ENCODE results near the gene RAPH1.
"Not testable (repeated sequence)": the region's sequence is repeated elsewhere in the genome, so short reads cannot be mapped to it uniquely, and the experiment has no call there.

RAPH1 gene

DNA sequence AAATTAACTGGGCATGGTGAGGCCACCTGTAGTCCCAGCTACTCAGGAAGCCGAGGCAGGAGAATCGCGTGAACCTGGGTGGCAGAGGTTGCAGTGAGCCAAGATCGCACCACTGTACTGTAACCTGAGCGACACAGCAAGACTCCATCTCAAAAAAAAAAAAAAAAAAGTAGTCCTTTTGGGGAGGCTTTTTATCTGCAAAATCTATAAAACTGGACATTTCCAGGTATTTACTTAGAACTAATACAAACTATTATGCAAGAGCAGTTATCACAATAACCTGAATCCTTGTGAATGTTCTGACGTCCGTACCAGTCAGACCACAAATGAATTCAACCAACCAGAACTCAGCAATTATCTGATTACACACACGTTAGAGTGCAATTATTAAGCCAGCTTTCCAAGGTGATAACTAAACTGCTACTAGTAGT lies 8.8 kb upstream of the RAPH1 start:
- no peak for DNase-seq

DNA sequence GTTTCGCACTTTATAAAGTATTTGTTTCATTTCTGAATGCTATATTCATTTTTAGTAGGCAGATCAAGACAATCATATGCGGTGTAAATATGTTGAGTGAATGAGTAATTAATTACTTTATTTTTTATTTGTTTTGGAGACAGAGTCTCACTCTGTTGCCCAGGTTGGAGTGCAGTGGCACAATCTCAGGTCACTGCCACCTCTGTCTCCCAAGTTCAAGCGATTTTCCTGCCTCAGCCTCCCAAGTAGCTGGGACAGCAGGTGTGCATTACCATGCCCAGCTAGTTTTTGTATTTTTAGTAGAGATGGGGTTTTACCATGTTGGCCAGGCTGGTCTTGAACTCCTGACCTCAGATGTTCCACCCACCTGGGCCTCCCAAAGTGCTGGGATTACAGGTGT lies 5.5 kb upstream of the RAPH1 start:
- DNase-seq = not testable (repeated sequence)

DNA sequence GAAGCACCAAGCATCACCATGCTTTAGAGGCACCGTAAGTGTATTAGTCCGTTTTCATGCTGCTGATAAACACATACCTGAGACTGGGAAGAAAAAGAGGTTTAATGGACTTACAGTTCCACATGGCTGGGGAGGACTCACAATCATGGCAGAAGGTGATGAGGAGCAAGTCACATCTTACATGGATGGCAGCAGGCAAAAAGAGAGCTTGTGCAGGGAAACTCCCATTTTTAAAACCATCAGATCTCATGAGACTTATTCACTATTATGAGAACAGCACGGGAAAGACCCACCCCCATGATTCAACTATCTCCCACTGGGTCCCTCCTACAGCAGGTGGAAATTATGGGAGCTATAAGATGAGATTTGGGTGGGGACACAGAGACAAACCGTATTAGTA lies 3.1 kb upstream of the RAPH1 start:
- DNase-seq = not testable (repeated sequence)

DNA sequence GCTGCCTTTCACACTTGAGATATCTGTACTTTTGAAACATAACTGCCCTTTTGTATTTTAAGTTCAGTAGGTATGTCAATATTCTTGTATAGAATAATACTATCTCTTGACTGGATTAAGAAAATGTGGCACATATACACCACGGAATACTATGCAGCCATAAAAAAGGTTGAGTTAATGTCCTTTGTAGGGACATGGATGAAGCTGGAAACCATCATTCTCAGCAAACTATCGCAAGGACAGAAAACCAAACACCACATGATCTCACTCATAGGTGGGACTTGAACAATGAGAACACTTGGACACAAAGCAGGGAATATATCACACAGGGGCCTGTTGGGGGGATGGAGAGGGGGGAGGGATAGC lies 1.5 kb upstream of the RAPH1 start:
- not testable (repeated sequence) for DNase-seq

DNA sequence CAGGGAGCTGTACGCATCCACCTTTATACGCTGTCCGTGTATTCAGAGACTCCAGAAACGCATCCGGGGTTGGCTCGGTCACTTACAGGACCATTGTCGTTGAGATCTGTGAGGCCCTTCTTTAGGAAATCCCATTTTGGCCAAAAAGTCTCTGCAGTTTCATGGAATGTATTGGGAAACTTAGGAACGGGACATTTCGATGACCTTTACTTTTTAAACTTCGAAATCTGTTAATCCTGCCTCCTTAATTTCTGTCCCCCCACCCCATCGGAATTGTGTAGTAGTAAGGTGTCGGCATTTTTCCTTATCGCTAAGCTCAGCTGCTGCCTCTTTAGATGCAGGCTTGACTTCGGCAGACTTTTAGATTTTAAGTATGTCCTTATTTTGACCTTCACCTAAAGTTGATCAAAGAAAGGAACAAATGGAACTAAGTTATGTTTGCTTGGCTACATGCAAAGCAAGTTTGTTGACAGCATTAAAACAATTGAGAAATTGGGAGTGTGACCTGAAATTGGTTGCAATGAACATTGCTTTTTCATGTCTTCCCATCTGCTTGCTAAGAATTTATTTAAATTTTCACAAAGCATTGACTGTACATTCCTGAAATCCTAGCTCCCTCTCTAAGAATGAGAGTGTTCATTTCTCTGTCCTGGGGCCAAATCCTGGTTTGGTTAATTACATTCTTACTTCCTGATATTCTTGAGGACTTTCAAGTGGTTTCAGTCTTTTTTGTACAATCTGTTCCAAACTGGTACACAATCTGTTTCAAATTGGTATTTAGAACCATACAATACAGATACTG lies 884 bp upstream of the RAPH1 start:
- DNase-seq = no peak

DNA sequence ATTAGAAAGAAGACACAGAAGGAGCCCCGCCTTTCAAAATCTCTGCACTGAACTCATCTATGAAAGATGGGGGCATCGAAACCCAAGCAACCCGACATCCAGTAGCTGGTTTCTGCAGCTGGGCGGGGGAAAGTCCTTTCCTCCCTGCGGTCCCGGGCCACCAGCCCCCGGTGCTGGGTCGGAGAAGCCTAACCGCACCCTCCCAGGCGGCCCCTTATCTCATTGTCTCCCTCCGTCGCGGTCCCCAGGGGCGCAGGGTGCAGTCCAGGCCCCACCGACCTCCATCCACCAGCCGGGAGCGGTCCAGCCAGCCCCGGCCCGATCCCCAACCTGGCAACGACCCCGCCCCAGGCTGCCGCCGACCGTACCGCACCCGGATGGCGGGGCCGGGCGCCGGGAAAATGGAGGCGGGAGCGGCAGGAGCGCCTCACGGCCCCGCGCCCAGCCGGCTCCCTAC lies 452 bp downstream of the RAPH1 start:
- DNase-seq = no peak

DNA sequence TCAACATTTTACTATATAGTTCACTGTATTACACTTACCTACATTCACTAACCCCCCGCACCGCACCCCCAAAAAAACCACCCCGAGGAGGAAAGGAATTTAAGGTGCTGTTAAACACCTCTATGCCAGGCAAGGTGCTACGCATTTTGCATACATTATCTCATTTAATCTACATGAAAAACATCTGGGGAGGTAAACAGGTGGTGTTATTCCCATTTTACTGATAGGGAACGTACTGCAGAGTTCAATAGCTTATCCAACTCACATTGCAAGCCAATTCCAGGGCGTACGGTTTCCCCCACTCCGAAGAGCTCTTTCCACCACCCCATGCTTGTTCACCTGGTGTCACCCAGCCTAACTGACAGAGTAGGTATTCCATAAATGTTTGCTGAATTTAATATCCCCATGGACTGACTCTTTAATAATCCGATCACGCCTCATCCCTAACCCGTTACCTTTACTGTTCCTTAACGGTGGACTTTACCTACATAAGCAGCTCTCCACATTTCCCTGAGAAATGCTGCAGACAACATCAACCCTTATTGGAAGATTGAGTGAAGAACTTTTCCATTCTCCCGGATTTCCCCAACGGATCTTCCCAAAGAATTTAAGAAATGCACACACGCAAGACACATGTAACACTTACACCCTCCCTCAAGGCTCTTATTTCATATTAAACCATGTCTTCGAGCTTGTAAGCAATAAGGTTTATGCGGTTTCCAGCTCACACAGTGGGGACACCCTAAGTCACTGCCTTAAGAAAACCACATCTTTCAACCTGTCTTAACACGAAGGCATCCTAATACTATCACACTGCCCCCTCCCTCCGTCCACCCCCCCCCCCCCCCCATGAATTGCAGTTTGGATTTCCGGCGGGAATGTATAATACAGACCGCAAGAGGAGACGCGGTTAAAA lies 1.2 kb downstream of the RAPH1 start:
- DNase-seq = no peak

DNA sequence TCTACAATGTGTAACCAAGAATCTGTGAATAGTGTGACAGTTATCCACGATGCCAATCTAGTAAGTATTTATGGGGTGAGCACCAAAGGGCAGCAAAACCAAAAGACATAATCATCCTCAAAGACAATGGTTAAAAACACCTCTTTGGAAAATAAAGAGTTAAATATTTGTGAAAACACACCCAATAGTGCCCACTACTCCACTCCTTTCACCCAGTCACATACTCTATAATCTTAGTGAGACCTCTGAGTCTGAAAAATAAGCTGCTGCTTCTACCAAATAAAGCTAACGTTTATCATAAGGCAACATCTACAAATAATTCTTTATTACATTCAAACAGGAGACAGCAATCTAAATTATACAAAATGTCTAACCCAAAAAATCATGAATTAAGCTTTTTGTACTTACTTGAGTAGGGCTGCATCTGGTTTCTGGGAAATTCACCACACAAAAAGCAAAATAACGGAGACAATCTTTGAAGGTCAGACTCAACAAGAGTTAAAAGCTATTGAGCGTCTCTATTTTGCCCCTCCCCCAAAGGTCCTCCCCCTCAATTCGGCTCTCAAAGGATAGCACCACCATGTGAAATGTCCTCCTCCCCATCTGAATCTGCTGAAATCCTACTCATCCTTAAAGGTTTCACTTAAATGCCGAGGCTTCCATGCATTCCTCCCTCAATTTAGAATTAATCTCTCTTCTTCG lies 2.0 kb downstream of the RAPH1 start:
- DNase-seq = no peak

DNA sequence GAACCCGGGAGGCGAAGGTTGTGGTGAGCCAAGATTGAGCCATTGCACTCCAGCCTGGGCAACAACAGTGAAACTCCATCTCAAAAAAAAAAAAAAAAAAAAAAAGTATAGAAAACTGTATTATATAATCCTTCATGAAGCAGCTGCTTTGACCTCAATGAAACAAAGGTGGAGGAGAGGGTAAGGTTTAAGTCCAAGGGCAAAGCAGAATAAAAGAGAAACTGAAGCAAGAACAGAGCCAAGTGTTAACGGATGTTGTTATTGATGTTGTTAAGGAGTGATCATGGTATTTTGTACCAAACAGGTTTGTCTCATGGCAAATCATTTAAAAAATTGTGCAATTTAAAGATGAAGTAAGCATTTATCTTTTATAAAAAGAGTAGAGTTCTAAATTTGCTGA lies 7.4 kb downstream of the RAPH1 start:
- DNase-seq = no peak

DNA sequence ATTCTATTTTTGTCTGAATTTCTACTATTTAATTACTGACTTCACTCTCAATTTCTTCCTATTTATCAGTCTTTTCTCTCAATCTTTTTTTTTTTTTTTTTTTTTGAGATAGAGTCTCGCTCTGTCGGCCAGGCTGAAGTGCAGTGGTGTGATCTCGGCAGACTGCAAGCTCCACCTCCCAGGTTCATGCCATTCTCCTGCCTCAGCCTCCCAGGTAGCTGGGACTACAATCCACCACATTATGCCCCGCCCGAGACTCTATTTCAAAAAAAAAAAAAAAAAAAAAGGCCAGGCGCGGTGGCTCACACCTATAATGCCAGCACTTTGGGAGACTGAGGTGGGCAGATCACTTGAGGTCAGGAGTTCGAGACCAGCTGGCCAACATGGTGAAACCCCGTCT lies 21.8 kb downstream of the RAPH1 start:
- DNase-seq = not testable (repeated sequence)

DNA sequence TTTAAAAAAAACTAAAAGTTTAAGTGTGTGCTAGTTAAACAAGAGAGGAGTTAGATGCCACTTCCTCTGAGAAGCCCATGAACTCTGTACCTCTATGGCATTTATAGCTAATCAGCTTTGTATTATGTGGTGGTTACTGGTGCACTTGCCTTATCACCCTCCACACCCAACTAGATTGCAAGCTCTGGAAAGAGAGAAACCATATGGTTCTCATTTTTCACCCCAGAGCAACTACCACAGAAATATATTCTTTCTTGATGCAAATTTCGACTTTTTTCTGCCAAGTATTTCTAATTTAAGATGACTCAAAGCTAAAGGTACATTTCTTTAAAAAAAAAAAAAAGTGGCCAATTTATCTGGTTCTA lies 24.2 kb downstream of the RAPH1 start:
- DNase-seq = no peak

DNA sequence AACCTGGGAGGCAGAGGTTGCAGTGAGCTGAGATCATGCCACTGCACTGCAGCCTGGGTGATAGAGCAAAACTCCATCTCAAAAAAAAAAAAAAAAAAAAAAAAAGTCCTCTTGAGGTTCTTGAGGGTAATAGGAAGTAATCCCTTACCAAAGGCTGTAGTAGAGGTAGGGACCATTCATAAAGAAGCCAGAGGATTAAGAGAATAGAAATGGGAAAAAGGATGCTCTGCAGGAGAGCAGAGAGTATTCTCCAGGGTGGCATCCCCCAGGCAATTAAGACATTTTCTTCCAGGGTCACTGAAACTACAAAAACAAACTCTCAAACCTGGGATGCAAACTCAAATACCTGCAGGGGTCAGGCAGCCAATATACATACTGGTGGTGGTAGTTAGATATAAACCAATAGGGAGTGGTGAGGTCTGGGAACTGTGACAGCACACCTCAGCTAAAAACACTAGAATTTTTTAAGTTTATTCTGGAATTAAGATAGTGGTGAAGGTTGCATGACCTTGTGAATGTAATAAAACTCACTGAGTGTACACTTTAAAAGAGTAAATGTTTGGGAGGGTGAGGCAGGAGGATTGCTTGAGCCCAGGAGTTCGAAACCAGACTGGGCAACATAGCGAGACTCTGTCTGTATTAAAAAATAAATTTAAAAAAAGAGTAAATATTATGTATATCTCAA lies 24.7 kb downstream of the RAPH1 start:
- DNase-seq = no peak

DNA sequence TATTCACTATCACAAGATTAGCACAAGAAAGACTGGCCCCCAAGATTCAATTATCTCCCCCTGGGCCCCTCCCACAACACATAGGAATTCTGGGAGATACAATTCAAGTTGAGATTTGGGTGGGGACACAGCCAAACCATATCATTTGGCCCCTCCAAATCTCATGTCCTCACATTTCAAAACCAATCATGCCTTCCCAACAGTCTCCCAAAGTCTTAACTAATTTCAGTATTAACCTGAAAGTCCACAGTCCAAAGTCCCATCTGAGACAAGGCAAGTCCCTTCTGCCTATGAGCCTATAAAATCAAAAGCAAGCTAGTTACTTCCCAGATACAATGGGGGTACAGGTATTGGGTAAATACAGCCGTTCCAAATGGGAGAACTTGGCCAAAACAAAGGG lies 31.6 kb downstream of the RAPH1 start:
- not testable (repeated sequence) for DNase-seq

DNA sequence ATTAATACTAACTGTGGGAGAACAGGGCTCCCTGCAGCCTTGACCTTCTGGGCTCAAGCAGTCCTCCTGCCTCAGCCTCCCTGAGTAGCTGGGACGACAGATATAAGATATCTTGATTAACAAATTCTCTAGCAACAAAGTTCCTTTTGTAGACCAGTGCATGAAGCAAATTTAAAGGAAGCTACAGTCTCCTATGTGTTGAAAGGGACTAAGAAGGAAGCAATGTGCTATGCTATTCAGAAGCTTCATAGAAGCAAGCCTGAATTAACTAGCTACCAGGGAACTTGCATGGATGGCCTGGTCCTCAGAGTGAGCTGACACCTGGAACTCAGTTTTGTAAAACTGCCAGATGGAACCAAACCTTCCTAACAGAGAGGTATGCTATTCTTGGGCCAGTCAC lies 33.2 kb downstream of the RAPH1 start:
- no peak for DNase-seq

DNA sequence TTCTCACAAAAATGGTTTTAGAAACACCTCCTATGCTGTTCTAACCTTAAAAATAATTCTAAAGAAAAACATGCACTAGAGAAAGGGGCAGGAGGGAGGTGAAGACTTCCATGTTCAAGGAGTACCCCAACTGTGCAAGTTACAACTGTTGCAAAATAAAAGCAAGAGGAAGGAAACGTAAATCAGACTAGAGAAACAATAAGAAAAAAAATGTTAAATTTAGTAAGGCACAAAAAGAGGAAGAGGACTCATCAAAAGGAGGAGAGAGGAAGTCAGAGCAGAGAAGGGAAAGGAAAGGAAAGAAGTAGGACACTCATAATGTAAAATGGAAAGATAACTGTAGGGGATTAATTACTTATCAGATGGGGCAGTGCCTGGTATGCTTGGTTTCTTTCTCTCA lies 34.1 kb downstream of the RAPH1 start:
- DNase-seq = no peak

DNA sequence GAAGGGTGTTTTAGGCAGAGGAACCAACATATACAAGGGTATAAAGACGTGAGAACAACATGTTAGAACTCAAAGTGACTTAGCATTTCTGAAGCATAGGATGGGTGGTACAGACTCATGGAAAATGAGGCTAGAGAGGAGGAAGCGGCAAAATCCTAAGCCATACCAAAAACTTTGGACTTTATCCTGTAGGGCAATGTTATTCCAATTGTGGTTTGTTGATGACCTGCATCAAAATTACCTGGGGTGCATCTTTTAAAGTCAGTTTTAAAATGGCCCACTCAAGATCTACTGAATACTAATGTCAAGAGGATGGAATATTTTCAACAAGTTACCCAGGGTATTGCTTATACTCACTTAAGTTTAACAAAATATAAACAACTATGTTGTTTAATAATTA lies 34.8 kb downstream of the RAPH1 start:
- DNase-seq = no peak

DNA sequence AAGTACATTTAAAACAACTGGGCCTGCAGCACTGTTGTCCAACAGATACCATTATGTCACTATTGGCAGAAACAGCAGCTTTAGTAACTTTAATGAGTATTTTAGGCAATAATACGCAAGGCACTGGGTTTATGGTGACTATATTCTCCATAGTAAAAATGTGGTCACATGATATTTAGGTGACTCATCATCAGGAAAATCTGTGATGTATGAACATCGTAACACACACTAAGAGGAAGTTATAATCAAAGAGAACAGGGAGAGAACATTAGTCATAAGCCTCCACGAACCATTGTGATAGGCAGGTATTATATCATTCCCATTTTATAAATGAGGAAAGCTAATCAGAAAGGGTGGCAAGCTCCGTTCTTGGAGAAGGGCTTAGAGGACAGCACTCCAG lies 36.9 kb downstream of the RAPH1 start:
- DNase-seq = no peak

DNA sequence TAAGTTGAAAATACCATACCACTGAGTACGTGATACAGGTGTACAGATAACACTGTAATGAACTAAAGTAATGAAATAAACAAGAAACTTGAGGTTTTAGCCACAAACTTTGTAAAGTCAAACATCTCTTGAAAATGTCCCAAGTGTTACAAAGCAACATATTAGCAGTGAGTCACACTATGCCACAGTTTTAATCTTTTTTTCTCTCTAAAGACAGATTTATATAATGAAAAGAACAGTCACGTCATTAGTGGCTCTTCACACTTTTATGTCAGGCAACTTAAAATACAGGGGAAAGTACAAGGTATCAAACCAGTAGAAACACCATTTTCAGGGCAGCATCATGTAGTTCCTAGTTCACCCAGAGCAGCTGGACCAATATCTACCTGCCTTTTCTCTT lies 42.1 kb downstream of the RAPH1 start:
- DNase-seq = no peak

DNA sequence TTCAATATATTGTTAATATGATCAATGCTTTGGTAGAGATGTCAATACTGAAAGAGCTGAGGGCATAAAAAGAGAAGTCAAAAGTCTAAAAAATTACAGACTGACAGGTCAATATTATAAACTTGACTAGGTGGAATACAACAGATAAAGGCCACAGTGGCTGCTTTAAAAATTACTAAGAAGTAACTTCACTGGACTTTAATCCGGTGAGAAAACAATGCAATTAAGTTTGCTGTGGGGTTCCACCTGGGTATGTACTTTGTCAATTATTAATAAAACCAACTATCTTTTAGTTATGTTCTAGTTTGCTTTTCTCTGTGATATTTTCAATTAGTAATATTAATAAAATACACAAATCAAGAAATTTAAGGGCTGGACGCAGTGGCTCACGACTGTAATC lies 44.7 kb downstream of the RAPH1 start:
- DNase-seq = no peak

DNA sequence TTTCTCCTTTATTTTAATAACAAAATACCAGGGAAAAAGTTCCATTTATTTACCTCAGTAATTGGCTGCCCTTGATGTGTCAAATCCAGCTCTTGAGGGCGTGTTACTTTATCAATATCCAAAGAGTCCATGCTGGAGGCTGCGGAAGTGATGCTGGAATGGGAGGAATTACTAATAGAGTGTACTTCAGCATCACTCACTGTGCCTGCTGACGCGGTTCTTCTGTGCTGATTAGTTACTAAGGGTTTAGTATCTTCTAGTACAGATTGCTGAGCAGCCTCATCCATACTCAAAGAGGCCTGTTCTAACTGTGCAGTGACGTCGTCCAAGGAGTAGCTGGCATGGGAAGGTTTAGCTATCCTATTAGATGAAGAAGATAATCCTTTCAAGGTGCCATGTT lies 45.6 kb downstream of the RAPH1 start:
- no peak for DNase-seq

DNA sequence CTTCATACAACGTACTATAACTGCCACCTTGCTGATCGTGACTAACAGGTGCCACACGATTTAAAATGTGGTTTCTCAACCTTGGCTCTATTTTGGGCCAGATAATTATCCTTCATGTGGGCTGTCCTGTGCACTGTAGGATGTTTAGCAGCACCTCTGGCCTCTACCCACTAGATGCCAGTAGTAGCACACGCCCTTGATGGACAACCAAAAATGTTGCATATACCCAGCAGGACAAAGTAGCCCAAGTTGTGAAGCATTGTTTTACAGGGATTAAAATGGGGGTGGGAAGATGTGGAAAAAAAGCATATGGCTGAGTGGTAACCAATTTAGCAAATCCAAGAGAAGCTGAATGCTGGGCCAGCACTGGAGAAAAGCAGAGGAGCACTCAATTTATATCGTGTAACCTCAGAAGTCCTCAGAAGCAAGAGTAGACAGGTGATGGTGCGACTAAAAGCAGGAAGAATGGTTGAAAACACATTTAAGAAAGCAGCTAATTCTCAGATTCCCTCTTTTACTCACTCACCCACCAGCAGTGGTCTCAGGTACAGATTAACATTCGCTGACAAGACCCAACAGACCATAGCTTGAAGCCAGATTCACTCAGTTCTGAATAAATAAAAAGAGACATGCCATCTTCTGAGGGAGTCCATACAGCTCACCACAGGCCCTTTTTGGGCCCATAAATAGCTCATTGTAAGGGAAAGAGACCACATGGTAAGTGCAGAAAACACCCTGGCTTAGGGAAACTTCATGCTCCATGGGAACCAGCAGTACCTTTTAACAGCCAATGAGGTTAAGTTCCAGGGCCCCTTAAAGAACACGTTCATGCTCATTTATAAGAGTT lies 50.6 kb downstream of the RAPH1 start:
- no peak for DNase-seq

DNA sequence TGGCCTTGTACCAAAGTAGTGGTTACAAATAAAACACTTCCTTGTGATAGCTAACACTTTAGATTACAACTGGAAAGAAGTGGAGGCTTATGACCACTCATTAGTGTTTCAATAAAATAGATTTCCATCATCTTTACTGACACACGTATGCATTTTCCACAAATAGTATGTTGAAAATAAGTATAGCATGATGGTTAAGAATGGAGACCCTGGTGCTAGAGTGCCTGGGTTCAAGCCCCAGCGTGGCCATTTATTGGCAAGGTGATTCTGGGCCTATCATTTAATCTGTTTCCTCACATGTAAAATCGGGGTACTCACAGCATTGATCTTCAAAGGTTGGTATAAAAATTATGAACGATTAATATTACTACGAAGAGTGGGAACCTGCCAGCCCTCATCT lies 54.5 kb downstream of the RAPH1 start:
- no peak for DNase-seq

Measured in NCI-H1436 treated with DMSO at 0.1 percent for 48 hours (cell line).